Sigmoid colon (tissue), 4 donors: ENCODE data around the gene PSMD7.

Source experiments
- EP300 ChIP-seq, 4 donors: sonication (generic); formaldehyde crosslinking; IDR thresholded peaks; one replicate each; pipeline ENCODE4 v1.6.1; 2017; ENCODE audit warnings: antibody characterized with exemption in 4 of 4
- TF ChIP-seq, protein P1 (sequence below), 4 experiments: fragments of 450-650 bp in 3 of 4; fragments of 200-600 bp in 1 of 4; IDR thresholded peaks; one replicate each; pipeline ENCODE4 v1.5.1; 2016 to 2019; ENCODE audit warnings: antibody characterized with exemption in 4 of 4, mild to moderate bottlenecking in 3 of 4, moderate library complexity in 2 of 4

DNA sequence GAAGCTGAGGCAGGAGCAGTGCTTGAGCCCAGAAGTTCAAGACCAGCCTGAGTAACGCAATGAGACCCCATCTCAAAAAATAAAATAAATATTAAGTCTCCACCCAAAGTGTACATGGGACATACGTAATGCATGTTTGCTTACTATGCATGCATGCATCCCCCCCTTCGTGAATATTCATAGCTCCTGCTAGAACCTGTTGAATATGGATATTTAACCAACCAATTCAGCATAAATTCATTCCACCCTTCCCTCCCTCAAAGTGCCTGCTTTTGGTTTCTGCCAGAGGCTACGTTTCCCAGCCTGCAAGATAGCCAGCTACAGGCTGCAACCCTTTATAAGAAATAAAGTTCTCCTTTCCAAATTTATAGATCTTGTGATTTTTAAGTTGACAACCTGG lies 12.9 kb upstream of the PSMD7 start:
- TF ChIP-seq, protein P1, sequence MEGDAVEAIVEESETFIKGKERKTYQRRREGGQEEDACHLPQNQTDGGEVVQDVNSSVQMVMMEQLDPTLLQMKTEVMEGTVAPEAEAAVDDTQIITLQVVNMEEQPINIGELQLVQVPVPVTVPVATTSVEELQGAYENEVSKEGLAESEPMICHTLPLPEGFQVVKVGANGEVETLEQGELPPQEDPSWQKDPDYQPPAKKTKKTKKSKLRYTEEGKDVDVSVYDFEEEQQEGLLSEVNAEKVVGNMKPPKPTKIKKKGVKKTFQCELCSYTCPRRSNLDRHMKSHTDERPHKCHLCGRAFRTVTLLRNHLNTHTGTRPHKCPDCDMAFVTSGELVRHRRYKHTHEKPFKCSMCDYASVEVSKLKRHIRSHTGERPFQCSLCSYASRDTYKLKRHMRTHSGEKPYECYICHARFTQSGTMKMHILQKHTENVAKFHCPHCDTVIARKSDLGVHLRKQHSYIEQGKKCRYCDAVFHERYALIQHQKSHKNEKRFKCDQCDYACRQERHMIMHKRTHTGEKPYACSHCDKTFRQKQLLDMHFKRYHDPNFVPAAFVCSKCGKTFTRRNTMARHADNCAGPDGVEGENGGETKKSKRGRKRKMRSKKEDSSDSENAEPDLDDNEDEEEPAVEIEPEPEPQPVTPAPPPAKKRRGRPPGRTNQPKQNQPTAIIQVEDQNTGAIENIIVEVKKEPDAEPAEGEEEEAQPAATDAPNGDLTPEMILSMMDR (IDR thresholded peaks at IDR 0.05) = no peak
- TF ChIP-seq EP300 (IDR thresholded peaks at IDR 0.05) = no peak
